Esophagus muscularis mucosa (tissue), 4 donors: Measurements from ENCODE around the gene CELF2. TPM values are rescaled to one million over a fixed set of nuclear protein-coding genes. Genes with fewer than 3 reads are reported as not detected.

Experiments used
- DNase-seq: peaks from one replicate; pipeline ENCODE4 v3.0.0-alpha.2; 2017; ENCODE audit errors: extremely low spot score
- H3K27ac ChIP-seq, 4 donors: fragments of 200-600 bp; sonication (generic); replicated peaks in 1 of 4; 1 replicate in 3 of 4; 2 replicates in 1 of 4; pipeline ENCODE4 v1.5.1; 2016 to 2019; ENCODE audit warnings: mild to moderate bottlenecking in 1 of 4
- H3K27me3 ChIP-seq, 4 donors: fragments of 200-600 bp; sonication (generic); one replicate each; pipeline versions ENCODE4 v1.5.1 to v1.6.0; 2016 to 2019
- H3K36me3 ChIP-seq, 4 donors: fragments of 200-600 bp; sonication (generic); one replicate each; pipeline ENCODE4 v1.5.1; 2016 to 2019
- H3K4me1 ChIP-seq, 4 donors: fragments of 200-600 bp; sonication (generic); one replicate each; pipeline ENCODE4 v1.5.1; 2016 to 2019
- H3K4me3 ChIP-seq, 4 donors: fragments of 200-600 bp; sonication (generic); 1 replicate in 2 of 4; 2 replicates in 2 of 4; pipeline ENCODE4 v1.5.1; 2016 to 2019; ENCODE audit warnings: mild to moderate bottlenecking in 4 of 4, moderate library complexity in 1 of 4
- H3K9me3 ChIP-seq, 4 donors: fragments of 200-600 bp; sonication (generic); 1 replicate in 3 of 4; 2 replicates in 1 of 4; pipeline ENCODE4 v1.5.1; 2016 to 2019
- CTCF ChIP-seq, 3 experiments: fragments of 200-600 bp in 2 of 3; fragments of 450-650 bp in 1 of 3; sonication (generic) in 2 of 3; IDR thresholded peaks; one replicate each; pipeline ENCODE4 v1.5.1; 2017 to 2019; ENCODE audit warnings: antibody characterized with exemption in 3 of 3, mild to moderate bottlenecking in 2 of 3, moderate library complexity in 1 of 3
- EP300 ChIP-seq: sonication (generic); formaldehyde crosslinking; IDR thresholded peaks from one replicate; pipeline ENCODE4 v1.6.1; 2017; ENCODE audit warnings: antibody characterized with exemption
- POLR2A ChIP-seq: fragments of 450-650 bp; IDR thresholded peaks from one replicate; pipeline ENCODE4 v1.6.1; 2017; ENCODE audit warnings: antibody characterized with exemption, moderate library complexity, mild to moderate bottlenecking, low read depth
- POLR2AphosphoS5 ChIP-seq, 2 donors: sonication (generic); formaldehyde crosslinking; IDR thresholded peaks; one replicate each; pipeline ENCODE4 v1.6.1; 2017; ENCODE audit warnings: antibody characterized with exemption in 2 of 2
- WGBS: methylation state at CpG from one replicate; pipeline ENCODE4 v1.1.5; 2018; 5-methylcytosine and 5-hydroxymethylcytosine counted together
- intact Hi-C: fragments of 100-400 bp; cut with DNase I; formaldehyde crosslinking; loops from one replicate; pipeline ENCODE4 v1.15.1; 2023
- total RNA-seq, 4 donors: library from RNA; depleted of rRNA; stranded (reverse); fragments of >200 nt; gene quantifications; one replicate each; pipeline versions ENCODE4 v1.1.0 to v1.2.1, GENCODE V29; 2016

Gene CELF2
- total RNA-seq, 4 donors from 2014 or later = 81.8 to 128 (median 104) TPM

- H3K27ac ChIP-seq = no peak overlapping the region
- DNase-seq = no peak
- no peaks in the 10 kb centered on the region for H3K36me3 ChIP-seq
- peak overlapping the region in 3 of 4 donors; percentile 18 to 26 (median 23) for H3K4me3 ChIP-seq
- no peaks in the 10 kb centered on the region for H3K9me3 ChIP-seq
- 77% methylated on average over 3 of the region's 3 CpGs for WGBS
- H3K27me3 ChIP-seq = no peaks in the 10 kb centered on the region
- intact Hi-C loops = no loop called here
- TF ChIP-seq EP300 = no peak
- TF ChIP-seq POLR2AphosphoS5 (IDR thresholded peaks at IDR 0.05) = no peak
- no peak for TF ChIP-seq POLR2A
- no peak for TF ChIP-seq CTCF (IDR thresholded peaks at IDR 0.05)
- H3K4me1 ChIP-seq = peaks cover 0 to 18% (median 6%) of the 10 kb centered on the region in 4 donors
These were observed 11.2 kb upstream of the CELF2 start for GRCh38 chr10:11006428-11006825.

GRCh38 chr10:11007476-11008020 lies 10.1 kb upstream of the CELF2 start:
- no peaks in the 10 kb centered on the region for H3K27me3 ChIP-seq
- no peaks in the 10 kb centered on the region for H3K36me3 ChIP-seq
- 90% methylated on average over 16 of the region's 16 CpGs for WGBS
- peak; percentile 53 for DNase-seq
- no peak overlapping the region for H3K4me3 ChIP-seq
- TF ChIP-seq POLR2A (no peak), EP300 (no peak), CTCF (IDR thresholded peaks at IDR 0.05) (no peak), POLR2AphosphoS5 (IDR thresholded peaks at IDR 0.05) (no peak)
- H3K27ac ChIP-seq = no peak overlapping the region
- peaks cover 0 to 18% (median 6%) of the 10 kb centered on the region in 4 donors for H3K4me1 ChIP-seq
- no peaks in the 10 kb centered on the region for H3K9me3 ChIP-seq
- intact Hi-C loops = no loop called here

GRCh38 chr10:11009471-11010308 lies 8.0 kb upstream of the CELF2 start:
- intact Hi-C loops = loop anchor here (10.0 kb wide), 2 partner anchors 95 to 215 kb away; no protein-coding TSS in a partner anchor
- Histone ChIP-seq H3K36me3 (no peaks in the 10 kb centered on the region), H3K27ac (no peak overlapping the region), H3K4me3 (no peak overlapping the region), H3K9me3 (no peaks in the 10 kb centered on the region), H3K4me1 (peaks cover 4 to 16% (median 7%) of the 10 kb centered on the region in 4 donors), H3K27me3 (no peaks in the 10 kb centered on the region)
- WGBS = 85% methylated on average over 12 of the region's 13 CpGs
- TF ChIP-seq POLR2AphosphoS5 (IDR thresholded peaks at IDR 0.05) = no peak
- TF ChIP-seq EP300 = no peak
- TF ChIP-seq POLR2A = no peak
- no peak for TF ChIP-seq CTCF (IDR thresholded peaks at IDR 0.05)
- DNase-seq = peak; percentile 62

GRCh38 chr10:11010582-11010981 lies 7.1 kb upstream of the CELF2 start:
- Histone ChIP-seq H3K9me3 (no peaks in the 10 kb centered on the region), H3K27me3 (no peaks in the 10 kb centered on the region), H3K4me3 (no peak overlapping the region), H3K4me1 (peaks cover 6 to 19% (median 12%) of the 10 kb centered on the region in 4 donors), H3K27ac (no peak overlapping the region), H3K36me3 (no peaks in the 10 kb centered on the region)
- WGBS = 71% methylated on average over 6 of the region's 6 CpGs
- peak; percentile 72 for DNase-seq
- no peak for TF ChIP-seq EP300
- intact Hi-C loops = loop anchor here (10.0 kb wide), 2 partner anchors 96 to 216 kb away; no protein-coding TSS in a partner anchor

GRCh38 chr10:11011436-11011835 lies 6.2 kb upstream of the CELF2 start:
- no peak overlapping the region for H3K4me3 ChIP-seq
- TF ChIP-seq POLR2AphosphoS5 (IDR thresholded peaks at IDR 0.05) (no peak), EP300 (no peak), POLR2A (no peak), CTCF (IDR thresholded peaks at IDR 0.05) (no peak)
- WGBS = 88% methylated on average over 2 of the region's 2 CpGs

More at GRCh38 chr10:11011436-11011835, 6.2 kb upstream of the CELF2 start:
- no peak overlapping the region for H3K27ac ChIP-seq
- H3K9me3 ChIP-seq = no peaks in the 10 kb centered on the region
- no peaks in the 10 kb centered on the region for H3K36me3 ChIP-seq
- intact Hi-C loops = loop anchor here (10.0 kb wide), 2 partner anchors 97 to 217 kb away; no protein-coding TSS in a partner anchor
- H3K4me1 ChIP-seq = peaks cover 9 to 27% (median 18%) of the 10 kb centered on the region in 4 donors
- H3K27me3 ChIP-seq = no peaks in the 10 kb centered on the region
- DNase-seq = no peak
